ENCODE measurements around the gene RSF1.

- no peak for TF ChIP-seq CTCF (IDR thresholded peaks at IDR 0.05; ENCODE audit: low read depth, low read length, missing input control)
- no peak for TF ChIP-seq GABPA (IDR thresholded peaks at IDR 0.05 in 1 of 2, conservative IDR thresholded peaks at IDR 0.05 in 1 of 2)
- TF ChIP-seq JUND (IDR thresholded peaks at IDR 0.05) = no peak
These were observed 42.0 kb downstream of the RSF1 start for GRCh38 chr11:77778549-77778948.
